Measurements from ENCODE around the gene LLCFC1.
"Not testable (repeated sequence)": the region's sequence is repeated elsewhere in the genome, so short reads cannot be mapped to it uniquely, and the experiment has no call there.

The LLCFC1 gene

DNA sequence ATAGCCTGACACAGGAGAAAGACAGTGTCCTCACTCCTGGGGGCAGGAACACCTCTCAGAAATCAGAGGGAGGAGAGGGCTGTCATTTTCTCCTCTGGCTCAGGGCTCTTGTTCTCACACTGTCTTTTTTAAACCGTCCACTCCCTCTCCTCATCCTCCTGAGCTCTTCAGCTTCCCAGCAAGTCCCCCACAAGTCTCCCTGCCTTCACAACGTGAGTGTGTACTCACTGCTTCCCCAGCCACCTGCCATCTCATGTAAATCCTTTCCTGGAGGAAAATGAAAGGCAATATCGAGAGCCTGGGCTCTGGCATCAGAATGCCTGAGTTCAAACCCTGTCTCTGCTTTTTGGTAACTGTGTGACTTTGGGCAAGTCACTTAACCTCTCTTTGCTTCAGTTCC is 5.7 kb downstream of the LLCFC1 start:
- DNase-seq = no peak

DNA sequence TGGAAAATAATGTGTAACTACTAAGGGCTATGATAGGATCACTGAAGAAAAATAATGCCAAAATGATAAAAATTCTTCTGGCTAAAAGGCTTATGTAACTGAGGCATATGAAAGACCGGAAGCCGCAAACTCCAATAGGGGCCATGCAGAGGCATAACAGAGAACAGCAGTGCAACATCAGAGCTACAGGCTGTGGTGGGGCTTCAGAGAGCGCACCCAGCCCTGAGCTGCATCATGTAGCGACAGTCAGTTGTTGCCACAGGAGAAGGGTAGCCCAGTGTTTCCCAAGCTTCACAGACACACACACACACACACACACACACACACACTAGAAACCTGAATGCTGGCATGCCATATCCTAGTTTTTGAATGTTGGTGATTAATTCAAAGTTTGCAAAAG is 9.3 kb downstream of the LLCFC1 start:
- DNase-seq = no peak

DNA sequence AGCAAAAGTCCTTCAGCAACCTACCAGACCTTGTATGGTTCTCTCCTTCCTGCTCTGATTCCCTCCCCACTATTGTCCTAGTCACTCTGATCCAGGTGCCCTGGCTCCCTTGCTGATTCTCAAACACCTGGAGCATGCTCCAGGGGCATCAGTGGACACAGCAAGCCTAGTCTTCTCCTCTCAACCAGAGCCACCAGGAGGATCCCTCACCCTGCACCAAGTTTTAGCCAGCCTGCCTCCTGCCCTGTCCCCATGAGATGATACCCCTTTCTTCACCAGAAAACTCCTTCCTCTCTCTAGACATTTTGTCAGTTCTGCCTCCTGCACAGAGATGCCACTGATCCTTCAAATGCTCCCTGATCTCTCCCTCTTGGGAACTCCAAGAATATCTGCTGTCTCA is 11.0 kb downstream of the LLCFC1 start:
- DNase-seq = no peak

DNA sequence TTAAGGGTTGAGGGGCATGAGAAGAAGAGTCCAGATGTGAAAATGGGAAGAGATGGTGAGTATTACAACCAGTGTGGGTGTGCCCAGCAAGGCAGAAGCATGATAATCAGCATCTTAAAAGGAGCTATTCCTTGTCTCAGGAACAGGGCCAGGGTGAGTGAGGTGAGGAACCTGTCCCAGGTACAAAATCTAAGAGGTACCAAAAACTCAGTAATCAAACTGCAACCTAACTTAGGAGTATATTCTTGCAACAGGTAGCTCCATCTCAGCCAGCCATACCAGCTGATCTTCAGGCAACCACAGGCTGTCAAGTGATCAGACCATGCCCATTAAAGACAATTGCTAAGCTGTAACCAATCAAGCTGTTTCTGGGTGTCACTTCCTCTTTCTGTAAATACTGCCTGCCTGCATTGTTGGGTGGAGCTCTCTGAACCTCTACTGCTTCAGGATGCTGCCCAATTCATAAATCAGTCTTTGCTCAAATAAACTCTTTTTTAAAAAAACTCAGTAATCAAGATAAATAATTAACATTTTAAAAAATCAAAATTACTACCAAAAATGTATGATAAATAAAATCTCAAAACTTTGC is 15.5 kb downstream of the LLCFC1 start:
- DNase-seq = no peak

DNA sequence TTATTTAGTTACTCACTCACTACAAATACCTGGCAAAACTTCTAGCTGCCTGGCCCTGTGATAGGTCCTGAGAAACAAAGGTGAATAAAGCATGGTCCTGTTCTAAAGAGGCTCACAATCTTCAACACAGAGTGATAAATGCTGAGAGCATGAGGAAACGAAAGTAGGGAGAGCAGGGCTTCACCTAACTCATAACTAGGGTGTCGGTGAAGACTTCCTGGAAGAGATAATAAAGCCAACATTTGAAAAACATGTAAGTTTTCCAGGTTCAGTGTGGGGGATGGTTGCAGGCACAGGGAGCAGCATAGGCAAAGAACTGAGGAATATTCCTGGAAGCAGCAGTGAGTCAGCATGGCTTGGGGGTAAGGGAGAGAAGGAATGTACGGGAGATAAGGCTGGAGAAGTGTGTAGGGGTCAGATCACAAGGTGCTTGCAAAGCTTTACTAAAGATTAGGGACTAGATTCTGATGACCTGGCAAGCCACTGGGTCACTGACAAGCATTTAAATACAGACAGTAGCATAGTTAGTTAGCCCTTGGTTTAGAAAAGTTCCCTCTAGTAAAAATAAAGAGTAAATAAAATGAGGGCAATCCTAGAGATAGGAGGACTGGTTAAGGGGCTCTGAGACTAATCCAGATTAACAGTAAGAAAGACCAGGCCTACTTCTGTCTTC is 17.8 kb downstream of the LLCFC1 start:
- no peak for DNase-seq

DNA sequence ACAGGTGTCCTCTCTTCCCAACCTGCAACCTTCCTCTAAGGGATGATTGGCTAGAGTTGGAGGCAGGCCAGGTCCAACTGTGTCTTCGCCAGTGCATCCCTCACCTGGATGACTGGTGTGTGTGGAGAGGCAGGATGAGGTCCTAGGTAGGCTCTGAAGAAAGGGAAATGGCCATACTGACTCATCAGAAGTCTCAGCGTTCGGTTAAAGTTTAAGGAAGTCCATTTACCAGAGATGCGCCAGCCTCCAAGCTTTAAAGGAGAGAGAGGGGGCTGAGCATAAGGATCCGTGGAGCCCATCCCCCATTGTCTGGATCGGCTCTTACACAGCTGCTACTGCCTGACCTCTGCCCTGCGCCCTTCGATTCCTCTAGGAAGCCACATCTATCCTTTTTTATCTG is 18.4 kb downstream of the LLCFC1 start:
- no peak for DNase-seq

DNA sequence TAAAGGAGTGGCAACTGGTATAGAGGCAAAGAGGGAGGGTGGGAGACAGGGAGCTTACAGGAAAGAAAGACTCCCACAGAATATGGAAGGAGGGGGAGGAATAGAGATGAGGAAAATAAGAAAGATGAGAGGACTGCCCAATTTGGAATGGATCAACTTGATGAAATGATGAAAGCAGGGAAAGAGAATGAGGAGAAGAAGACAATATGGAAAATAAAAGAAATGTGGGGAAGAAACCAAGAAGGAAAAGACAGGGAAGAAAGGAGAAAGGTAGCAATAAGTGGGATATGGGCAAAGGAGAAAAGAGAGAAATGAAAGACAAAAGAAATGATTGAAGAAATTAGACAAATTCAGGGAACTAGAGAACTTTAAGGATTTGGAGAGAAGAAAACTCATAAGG is 19.9 kb downstream of the LLCFC1 start:
- DNase-seq = no peak

DNA sequence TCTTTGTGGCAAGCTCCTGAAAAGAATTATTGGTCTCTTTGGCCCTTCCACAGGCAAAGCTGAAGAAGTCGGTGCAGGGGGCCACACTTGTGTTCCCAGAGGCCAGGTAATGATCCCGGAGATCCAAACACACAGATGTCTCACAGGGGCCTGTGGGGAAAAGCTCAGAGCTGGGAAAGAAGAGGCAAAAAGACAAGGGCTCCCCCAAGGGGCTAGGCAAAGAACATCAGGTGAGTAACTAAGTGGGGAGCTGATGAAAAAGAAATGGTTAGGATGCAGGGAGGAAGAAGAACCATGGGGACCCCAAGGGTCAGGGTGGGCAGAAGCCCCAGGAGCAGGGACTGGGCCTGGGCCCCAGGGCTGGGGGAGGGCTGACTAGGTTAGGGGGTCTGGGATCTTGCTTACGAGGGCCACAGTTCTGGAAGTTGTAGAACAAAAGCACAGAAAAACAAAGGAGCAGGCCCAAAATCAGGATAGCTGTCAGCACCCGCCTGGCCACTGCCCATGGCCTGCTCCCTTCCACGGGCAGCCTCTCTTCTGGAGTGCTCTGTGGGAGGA is 21.8 kb downstream of the LLCFC1 start:
- DNase-seq = no peak

DNA sequence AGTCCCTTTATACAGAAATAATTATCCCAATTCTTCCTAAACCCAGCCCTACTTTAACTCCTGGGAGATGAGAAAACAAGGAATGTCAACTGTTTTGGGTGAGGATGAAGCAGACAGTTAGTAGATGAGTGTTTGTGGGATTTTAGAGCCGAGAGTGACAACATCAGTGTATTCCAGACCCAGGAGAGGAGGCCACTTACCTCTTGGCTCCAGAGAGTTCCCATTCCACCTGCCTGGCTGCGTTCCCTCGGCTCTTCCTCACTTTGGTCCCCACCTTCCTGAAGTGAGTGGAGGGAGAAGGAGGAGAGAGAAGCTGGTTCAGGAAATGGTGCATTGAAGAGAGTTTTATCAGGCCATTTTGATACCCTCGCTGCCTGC is 22.3 kb downstream of the LLCFC1 start:
- no peak for DNase-seq

DNA sequence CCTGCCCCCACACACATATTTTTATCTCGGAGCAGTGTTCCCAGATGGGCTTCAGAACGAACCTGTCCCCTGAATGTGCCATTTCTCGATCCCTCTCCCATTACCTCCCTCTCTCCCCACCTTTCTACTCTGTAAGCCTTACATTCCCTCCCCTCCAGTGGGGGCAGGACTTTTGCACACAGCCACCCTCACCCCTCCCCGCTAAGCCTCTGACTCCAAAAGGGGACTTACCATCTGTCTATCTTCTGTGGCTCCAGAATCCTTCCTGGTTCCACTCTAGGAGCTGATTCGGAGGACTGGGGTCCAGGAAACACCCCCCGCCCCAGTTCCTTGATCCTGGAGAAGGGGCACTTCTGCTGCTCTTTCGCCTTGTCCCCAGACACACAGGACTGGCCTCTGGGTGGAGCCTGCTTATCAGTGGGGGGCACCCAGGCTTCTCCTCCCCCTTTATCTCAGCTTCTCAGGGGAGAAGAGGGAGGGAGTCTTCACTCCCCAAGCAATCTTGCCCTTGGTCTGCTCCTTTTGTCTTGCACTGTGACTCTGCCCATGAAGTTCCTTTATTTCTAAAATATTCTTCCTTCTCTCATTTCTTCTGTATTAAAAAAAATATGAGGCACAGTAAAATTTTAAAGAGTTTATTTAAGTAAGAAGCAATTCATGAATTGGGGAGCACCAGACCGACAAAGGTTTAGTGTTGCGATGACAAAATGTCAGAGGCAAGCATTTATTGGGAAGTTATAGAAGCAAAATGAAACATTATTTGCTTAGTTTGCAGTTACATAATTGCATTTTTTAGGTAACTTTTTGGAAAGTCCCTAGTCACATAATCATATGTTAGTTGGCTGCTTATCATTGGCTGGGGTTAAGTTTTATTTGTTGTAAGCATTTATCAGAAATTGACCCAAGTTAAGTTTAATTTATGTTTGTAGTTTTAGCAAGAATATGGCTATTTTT is 23.0 kb downstream of the LLCFC1 start, which contains the start of gene KEL:
Gene KEL, minus strand, starts transcription at position 391 of the 954 bp plus-strand sequence. Its CDS starts 157 bp downstream, at position 234.
- no peak for DNase-seq

DNA sequence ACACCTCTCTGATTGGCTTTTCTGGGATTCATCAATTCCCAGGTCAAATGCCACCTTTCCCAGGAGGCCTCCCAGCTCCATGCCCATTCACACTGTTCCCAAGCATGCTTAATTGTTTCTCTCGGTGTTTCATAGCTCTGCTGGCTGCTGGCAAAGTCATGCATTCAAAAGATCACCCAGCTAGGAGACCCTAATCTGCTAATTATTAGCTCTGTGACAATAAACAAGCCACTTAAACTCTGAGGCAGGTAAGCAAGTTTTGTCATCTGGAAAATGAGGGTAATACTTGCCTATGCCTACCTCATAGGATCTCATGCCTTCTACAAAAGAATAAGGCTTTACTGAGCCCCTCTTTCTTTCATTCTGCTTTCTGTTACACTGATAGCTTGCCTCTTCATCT is 23.7 kb downstream of the LLCFC1 start:
- DNase-seq = no peak

DNA sequence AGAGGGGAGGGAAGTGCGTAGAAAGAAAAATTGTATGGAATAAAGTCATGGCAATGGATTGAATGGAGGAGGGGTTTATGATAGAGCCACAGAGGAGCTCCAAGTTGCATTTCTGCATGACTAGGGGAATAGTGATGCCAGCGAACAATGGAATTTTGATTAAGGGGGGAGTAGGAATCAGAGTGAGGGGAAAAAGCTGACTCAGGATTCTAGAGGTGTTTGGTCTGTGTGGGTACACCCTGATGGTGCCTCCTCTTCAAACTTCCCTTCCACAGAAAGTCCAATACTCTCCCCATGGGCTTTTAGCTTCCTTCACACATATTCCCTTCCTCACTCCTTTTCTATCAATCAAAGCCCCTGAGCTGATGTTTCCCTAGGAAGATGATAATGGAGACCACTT is 24.7 kb downstream of the LLCFC1 start:
- DNase-seq = no peak

DNA sequence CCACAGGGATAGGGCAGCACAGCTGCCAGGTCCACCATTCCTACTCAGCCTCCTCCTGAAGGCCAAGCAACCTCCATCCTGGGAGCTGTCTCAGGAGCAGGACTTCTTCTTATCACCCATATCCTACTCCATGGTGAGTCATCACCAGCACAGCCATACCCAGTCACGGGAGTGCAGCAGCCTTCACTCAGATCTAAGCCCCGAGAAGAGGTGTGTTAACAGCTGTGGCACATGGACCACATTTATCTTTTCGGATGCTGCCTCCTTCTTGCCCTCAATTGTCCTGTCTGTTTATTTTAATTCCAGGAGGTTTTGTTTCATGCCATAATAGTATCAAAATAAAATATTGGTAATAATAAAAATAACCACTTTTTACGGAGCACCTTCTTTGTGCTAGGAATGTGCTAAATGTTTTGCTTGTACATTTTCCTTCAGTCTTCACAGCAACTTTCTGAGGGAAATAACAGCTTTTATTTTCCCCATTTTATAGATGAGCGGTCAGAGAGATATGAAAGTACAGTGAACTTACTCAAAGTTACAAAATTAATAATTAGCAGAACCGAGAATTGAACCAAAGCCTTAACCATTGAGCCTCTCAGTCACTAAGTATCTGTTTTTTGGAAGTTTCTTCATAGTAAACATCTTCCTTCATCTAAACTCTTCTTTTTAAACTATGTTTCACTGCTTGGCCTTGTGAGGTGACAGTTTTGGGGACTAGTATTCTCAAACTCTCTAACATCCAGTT is 25.4 kb downstream of the LLCFC1 start:
- DNase-seq = no peak

DNA sequence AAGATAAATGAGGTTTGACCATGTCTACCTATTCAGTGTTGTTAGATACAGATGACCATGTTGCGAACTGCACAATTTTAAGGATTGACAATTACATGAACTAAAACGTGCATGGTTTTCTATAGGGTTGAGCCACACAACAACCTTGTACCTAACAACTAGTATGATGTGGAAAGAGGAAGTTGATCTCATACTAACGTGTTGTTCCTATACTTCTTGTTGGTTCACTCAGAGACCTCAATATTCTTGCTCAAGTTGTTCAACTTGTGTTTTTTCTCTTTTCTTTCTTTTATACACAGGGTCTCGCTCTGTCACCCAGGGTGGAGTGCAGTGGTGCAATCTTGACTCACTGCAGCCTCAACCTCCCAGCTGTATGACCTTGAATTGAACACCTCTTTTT is 28.9 kb downstream of the LLCFC1 start:
- DNase-seq = no peak

DNA sequence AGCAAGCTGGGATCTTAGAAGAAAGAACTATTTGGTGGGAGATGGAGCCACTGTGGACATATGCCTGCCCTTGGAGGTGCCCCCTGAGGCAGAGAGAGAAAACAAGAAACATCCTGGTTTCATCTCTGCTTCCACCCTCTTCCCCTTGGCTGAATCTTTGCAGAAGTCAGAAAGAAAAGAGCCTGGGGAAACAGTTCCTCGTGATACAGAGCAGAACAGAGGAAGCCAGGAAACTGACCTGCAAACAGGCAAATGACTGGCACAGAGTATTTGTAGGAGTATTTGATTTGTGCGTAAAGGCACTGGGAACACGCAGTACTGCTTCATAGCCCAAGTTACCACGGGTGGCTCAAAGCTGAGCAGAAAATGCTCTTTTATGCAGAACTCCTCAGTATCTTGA is 29.9 kb downstream of the LLCFC1 start:
- DNase-seq = no peak

DNA sequence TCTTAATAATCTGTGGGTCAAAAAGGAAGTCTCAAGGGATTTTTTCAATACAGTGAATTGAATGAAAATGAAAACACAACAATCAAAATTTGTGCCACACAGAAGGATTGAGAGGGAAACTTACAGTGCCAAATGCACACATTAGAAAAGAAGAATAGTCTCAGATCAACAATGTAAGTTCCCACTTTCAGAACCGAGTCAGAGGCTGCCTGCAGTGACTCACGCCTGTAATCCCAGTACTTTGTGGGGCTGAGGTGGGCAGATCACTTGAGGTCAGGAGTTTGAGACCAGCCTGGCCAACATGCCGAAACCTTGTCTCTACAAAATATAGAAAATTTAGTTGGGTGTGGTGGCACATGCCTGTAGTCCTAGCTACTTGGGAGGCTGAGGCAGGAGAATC is 35.3 kb downstream of the LLCFC1 start:
- DNase-seq = no peak

DNA sequence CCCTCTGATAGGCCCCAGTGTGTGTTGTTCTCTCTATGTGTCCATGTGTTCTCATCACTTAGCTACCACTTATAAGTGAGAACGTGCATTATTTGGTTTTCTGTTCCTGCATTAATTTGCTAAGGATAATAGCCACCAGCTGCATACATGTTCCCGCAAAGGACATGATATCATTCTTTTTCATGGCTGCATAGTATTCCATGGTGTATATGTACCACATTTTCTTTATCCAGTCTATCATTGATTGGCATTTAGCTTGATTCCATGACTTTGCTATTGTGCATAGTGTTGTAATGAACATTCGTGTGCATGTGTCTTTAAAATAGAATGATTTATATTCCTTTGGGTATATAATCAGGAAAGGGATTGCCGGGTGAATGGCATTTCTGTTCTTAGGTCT is 39.1 kb downstream of the LLCFC1 start:
- not testable (repeated sequence) for DNase-seq

DNA sequence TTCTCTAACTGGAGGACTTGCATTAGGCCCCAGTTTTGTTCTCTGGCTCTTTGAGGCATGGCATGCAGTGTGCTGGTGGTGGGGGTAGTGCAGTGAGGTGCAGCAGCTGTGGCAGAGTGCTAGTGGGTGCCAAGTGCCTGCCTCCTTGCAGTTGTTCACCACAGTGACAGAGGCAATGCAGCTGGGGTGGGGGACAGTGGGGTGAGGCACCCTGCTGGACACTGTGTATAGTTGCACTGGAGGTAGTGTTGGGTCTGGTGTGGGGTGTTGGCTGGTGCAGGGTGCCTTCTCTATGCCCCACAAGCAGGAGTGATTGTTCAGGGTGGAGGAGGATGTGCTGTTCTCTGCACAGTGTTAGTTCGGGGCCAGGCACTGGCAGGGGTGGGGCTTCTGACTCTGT is 44.5 kb downstream of the LLCFC1 start:
- DNase-seq = no peak

DNA sequence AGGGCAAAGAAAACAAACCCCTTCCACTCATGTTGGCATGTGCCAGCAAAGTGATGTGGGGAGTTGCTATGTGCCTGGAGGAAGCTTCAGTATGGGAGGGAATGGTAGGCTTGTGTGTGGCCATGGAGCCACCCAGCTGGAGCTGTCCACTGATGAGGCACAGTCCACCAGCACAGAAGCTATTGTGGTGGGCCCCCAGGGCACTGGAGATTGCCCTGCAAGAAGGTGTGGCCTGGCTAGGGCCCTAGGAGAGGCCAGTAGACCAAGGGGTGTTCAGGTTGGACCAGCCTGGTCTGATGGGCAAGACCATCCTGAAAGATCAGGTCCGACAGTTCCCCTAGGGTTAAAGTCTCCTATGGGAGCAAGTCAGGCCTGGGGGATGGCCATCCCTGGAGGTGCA is 45.0 kb downstream of the LLCFC1 start:
- DNase-seq = no peak
